ENCODE results near the gene RAC2. TPM values are rescaled to one million over a fixed set of nuclear protein-coding genes. Genes with fewer than 3 reads are reported as not detected.

Gene RAC2
- total and polyA plus RNA-seq, 9 of the 15 experiments (the other 6 are each of a cell fraction or from before 2014, with no cell fraction given): 22.7 to 103 (median 43.3) TPM

- peak; percentile 17; the same call in 1 of the 2 replicates for TF ChIP-seq MGA (IDR thresholded peaks at IDR 0.05)
- TF ChIP-seq ESRRA (IDR thresholded peaks at IDR 0.05; ENCODE audit: borderline replicate concordance, low read depth): no peak
- 0 out of 4 replicates have a peak, but pooled peaks of 1 of the 2 experiments have one; percentile 12 for TF ChIP-seq TEAD1 (CRISPR knock-in tag; IDR thresholded peaks at IDR 0.05)
- peak; percentile 73 for TF ChIP-seq SOX6 (IDR thresholded peaks at IDR 0.05)
- TF ChIP-seq, protein P1, sequence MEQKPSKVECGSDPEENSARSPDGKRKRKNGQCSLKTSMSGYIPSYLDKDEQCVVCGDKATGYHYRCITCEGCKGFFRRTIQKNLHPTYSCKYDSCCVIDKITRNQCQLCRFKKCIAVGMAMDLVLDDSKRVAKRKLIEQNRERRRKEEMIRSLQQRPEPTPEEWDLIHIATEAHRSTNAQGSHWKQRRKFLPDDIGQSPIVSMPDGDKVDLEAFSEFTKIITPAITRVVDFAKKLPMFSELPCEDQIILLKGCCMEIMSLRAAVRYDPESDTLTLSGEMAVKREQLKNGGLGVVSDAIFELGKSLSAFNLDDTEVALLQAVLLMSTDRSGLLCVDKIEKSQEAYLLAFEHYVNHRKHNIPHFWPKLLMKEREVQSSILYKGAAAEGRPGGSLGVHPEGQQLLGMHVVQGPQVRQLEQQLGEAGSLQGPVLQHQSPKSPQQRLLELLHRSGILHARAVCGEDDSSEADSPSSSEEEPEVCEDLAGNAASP (IDR thresholded peaks at IDR 0.05): no peak
- TF ChIP-seq, protein P2, sequence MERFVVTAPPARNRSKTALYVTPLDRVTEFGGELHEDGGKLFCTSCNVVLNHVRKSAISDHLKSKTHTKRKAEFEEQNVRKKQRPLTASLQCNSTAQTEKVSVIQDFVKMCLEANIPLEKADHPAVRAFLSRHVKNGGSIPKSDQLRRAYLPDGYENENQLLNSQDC (CRISPR knock-in tag; IDR thresholded peaks at IDR 0.05): no peak
- no peak for TF ChIP-seq CC2D1A (IDR thresholded peaks at IDR 0.05)
- TF ChIP-seq ZNF175 (CRISPR knock-in tag; IDR thresholded peaks at IDR 0.05; ENCODE audit: low read depth): 0 out of 2 replicates have a peak, but pooled peaks have one; percentile 47
- TF ChIP-seq HEY1 (CRISPR knock-in tag; IDR thresholded peaks at IDR 0.05; ENCODE audit: borderline replicate concordance): no peak
- TF ChIP-seq ZNF551 (CRISPR knock-in tag; IDR thresholded peaks at IDR 0.05): no peak
- TF ChIP-seq ZNF224 (CRISPR knock-in tag; IDR thresholded peaks at IDR 0.05): no peak
- TF ChIP-seq SUPT5H (IDR thresholded peaks at IDR 0.05): no peak
- peak; percentile 36 for TF ChIP-seq ARID1B (IDR thresholded peaks at IDR 0.05)
- peak; percentile 21; the same call in 1 of the 2 replicates for TF ChIP-seq RAD51 (IDR thresholded peaks at IDR 0.05; ENCODE audit: borderline replicate concordance, low read depth)
- no peak for TF ChIP-seq MXI1 (IDR thresholded peaks at IDR 0.05; ENCODE audit: low read depth, low read length)
Observed at GRCh38 chr22:37254867-37255233, 10.8 kb upstream of the RAC2 start (continued).

All from K562 (cell line).